ENCODE data around the gene GALM.
"Not testable (repeated sequence)": the region's sequence is repeated elsewhere in the genome, so short reads cannot be mapped to it uniquely, and the experiment has no call there.

The GALM gene

GRCh38 chr2:38750891-38751595 lies 85.1 kb downstream of the GALM start, which contains the start of gene SRSF7:
Gene SRSF7 (minus strand): TSS chr2:38751361. CDS start chr2:38751256, 105 bp downstream.
- H3K4me1 ChIP-seq (ENCODE audit: low read length): peaks cover 48% of the 10 kb centered on the region
- TF ChIP-seq, protein P1, sequence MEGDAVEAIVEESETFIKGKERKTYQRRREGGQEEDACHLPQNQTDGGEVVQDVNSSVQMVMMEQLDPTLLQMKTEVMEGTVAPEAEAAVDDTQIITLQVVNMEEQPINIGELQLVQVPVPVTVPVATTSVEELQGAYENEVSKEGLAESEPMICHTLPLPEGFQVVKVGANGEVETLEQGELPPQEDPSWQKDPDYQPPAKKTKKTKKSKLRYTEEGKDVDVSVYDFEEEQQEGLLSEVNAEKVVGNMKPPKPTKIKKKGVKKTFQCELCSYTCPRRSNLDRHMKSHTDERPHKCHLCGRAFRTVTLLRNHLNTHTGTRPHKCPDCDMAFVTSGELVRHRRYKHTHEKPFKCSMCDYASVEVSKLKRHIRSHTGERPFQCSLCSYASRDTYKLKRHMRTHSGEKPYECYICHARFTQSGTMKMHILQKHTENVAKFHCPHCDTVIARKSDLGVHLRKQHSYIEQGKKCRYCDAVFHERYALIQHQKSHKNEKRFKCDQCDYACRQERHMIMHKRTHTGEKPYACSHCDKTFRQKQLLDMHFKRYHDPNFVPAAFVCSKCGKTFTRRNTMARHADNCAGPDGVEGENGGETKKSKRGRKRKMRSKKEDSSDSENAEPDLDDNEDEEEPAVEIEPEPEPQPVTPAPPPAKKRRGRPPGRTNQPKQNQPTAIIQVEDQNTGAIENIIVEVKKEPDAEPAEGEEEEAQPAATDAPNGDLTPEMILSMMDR (IDR thresholded peaks at IDR 0.05; ENCODE audit: low read depth, low read length): no peak
- no peak for TF ChIP-seq EZH2phosphoT487 (IDR thresholded peaks at IDR 0.05; ENCODE audit: low read depth)
- peak within 1 kb of the TSS; percentile 92 for H3K4me3 ChIP-seq (ENCODE audit: low read length)
- H4K20me1 ChIP-seq (ENCODE audit: insufficient read depth, low read length): peaks cover 42% of the 10 kb centered on the region
- peak within 1 kb of the TSS; percentile 95 for H3K4me2 ChIP-seq (ENCODE audit: low read length)
- no peaks in the 10 kb centered on the region for H3K27me3 ChIP-seq (ENCODE audit: low read depth, low read length)
- peaks cover 44% of the 10 kb centered on the region for H3K36me3 ChIP-seq (replicated peaks; ENCODE audit: low read depth, low read length)
- peak within 1 kb of the TSS; percentile 86 for H3K27ac ChIP-seq (ENCODE audit: low read length)
- H2AFZ ChIP-seq (ENCODE audit: low read depth, low read length): peak within 1 kb of the TSS; percentile 60
- no peaks in the 10 kb centered on the region for H3K9me3 ChIP-seq (ENCODE audit: insufficient read depth, low read length)
- peak within 1 kb of the TSS; percentile 97 for H3K9ac ChIP-seq (ENCODE audit: low read length)
- peaks cover 59% of the 10 kb centered on the region for H3K79me2 ChIP-seq (ENCODE audit: low read length)

- Histone ChIP-seq H3K4me1 (ENCODE audit: low read length) (peaks cover 44% of the 10 kb centered on the region), H3K4me3 (ENCODE audit: low read length) (peak overlapping the region; percentile 92), H3K9ac (ENCODE audit: low read length) (peak overlapping the region; percentile 75), H2AFZ (ENCODE audit: low read depth, low read length) (peak overlapping the region; percentile 60), H3K27ac (ENCODE audit: low read length) (peak overlapping the region; percentile 69), H4K20me1 (ENCODE audit: insufficient read depth, low read length) (peaks cover 34% of the 10 kb centered on the region), H3K9me3 (ENCODE audit: insufficient read depth, low read length) (no peaks in the 10 kb centered on the region), H3K27me3 (ENCODE audit: low read depth, low read length) (no peaks in the 10 kb centered on the region), H3K4me2 (ENCODE audit: low read length) (peak overlapping the region; percentile 83), H3K36me3 (replicated peaks; ENCODE audit: low read depth, low read length) (peaks cover 37% of the 10 kb centered on the region), H3K79me2 (ENCODE audit: low read length) (peaks cover 52% of the 10 kb centered on the region)
- TF ChIP-seq, protein P1 (IDR thresholded peaks at IDR 0.05; ENCODE audit: low read depth, low read length): no peak
Observed at GRCh38 chr2:38751596-38752410, 85.9 kb downstream of the GALM start.

- peak overlapping the region; percentile 65 for H3K4me2 ChIP-seq (ENCODE audit: low read length)
- no peaks in the 10 kb centered on the region for H3K27me3 ChIP-seq (ENCODE audit: low read depth, low read length)
- H3K4me3 ChIP-seq (ENCODE audit: low read length): peak overlapping the region; percentile 48
- peak overlapping the region; percentile 37; the same call in 1 of the 2 replicates for H2AFZ ChIP-seq (ENCODE audit: low read depth, low read length)
- H4K20me1 ChIP-seq (ENCODE audit: insufficient read depth, low read length): peaks cover 12% of the 10 kb centered on the region
- H3K27ac ChIP-seq (ENCODE audit: low read length): peak overlapping the region; percentile 51
- H3K9ac ChIP-seq (ENCODE audit: low read length): peak overlapping the region; percentile 51
- H3K79me2 ChIP-seq (ENCODE audit: low read length): peaks cover 29% of the 10 kb centered on the region
- peaks cover 22% of the 10 kb centered on the region for H3K4me1 ChIP-seq (ENCODE audit: low read length)
- no peak for TF ChIP-seq EZH2phosphoT487 (IDR thresholded peaks at IDR 0.05; ENCODE audit: low read depth)
- TF ChIP-seq, protein P1 (IDR thresholded peaks at IDR 0.05; ENCODE audit: low read depth, low read length): no peak
- H3K9me3 ChIP-seq (ENCODE audit: insufficient read depth, low read length): no peaks in the 10 kb centered on the region
- peaks cover 14% of the 10 kb centered on the region for H3K36me3 ChIP-seq (replicated peaks; ENCODE audit: low read depth, low read length)
Observed at GRCh38 chr2:38754049-38754448, 88.1 kb downstream of the GALM start.

DNA sequence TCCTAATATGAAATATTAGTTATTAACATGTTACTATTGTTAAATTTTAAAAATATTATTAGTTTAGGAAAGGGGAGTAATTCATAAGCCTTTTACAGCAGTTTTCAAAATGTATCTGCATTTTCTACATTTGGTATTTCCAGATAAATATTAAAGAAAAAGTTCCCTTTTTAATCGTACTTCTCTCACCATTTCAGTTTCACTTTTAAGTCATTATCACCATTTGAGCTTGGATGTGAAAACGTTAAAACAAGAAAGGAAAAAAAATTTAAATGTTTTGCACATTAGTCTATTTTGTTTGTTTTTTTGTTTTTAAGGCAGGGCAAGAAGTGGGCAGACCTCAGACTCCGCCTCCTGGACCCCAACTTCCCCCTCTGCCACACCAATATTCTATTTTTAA lies 88.6 kb downstream of the GALM start:
- Histone ChIP-seq H3K79me2 (ENCODE audit: low read length) (peaks cover 25% of the 10 kb centered on the region), H3K9me3 (ENCODE audit: insufficient read depth, low read length) (no peaks in the 10 kb centered on the region), H3K27me3 (ENCODE audit: low read depth, low read length) (no peaks in the 10 kb centered on the region), H3K4me1 (ENCODE audit: low read length) (peaks cover 18% of the 10 kb centered on the region), H3K36me3 (replicated peaks; ENCODE audit: low read depth, low read length) (peaks cover 10% of the 10 kb centered on the region), H3K4me3 (ENCODE audit: low read length) (peak overlapping the region; percentile 48), H3K4me2 (ENCODE audit: low read length) (peak overlapping the region; percentile 65), H2AFZ (ENCODE audit: low read depth, low read length) (no peak overlapping the region), H4K20me1 (ENCODE audit: insufficient read depth, low read length) (peaks cover 7% of the 10 kb centered on the region), H3K9ac (ENCODE audit: low read length) (peak overlapping the region; percentile 51), H3K27ac (ENCODE audit: low read length) (peak overlapping the region; percentile 51)
- TF ChIP-seq, protein P1 (IDR thresholded peaks at IDR 0.05; ENCODE audit: low read depth, low read length): no peak
- TF ChIP-seq EZH2phosphoT487 (IDR thresholded peaks at IDR 0.05; ENCODE audit: low read depth): no peak

- H3K27ac ChIP-seq (ENCODE audit: low read length); H3K4me3 ChIP-seq (ENCODE audit: low read length); H3K4me2 ChIP-seq (ENCODE audit: low read length); H4K20me1 ChIP-seq (ENCODE audit: insufficient read depth, low read length); H3K9ac ChIP-seq (ENCODE audit: low read length); H3K9me3 ChIP-seq (ENCODE audit: insufficient read depth, low read length); H3K27me3 ChIP-seq (ENCODE audit: low read depth, low read length); H2AFZ ChIP-seq (ENCODE audit: low read depth, low read length); H3K36me3 ChIP-seq (replicated peaks; ENCODE audit: low read depth, low read length): not testable (repeated sequence)
- peaks cover 18% of the 10 kb centered on the region for H3K4me1 ChIP-seq (ENCODE audit: low read length)
- H3K79me2 ChIP-seq (ENCODE audit: low read length): peaks cover 11% of the 10 kb centered on the region
Observed at GRCh38 chr2:38755891-38756290, 90.0 kb downstream of the GALM start.

Data from OCI-LY3 (cell line).